MM.1S (cell line): ENCODE results near the gene DNAAF3.
"Not testable (repeated sequence)": the region's sequence is repeated elsewhere in the genome, so short reads cannot be mapped to it uniquely, and the experiment has no call there.

ENCODE experiments used
- DNase-seq: peaks from one replicate; pipeline ENCODE4 v3.0.0-alpha.2; 2015
- H2AFZ ChIP-seq: fragments of 300-600 bp; sonication (generic); 2 replicates; pipeline ENCODE4 v1.6.0; 2016; ENCODE audit warnings: antibody characterized with exemption, low read length
- H3F3A ChIP-seq: fragments of 300-600 bp; sonication (generic); 2 replicates; pipeline ENCODE4 v1.6.1; 2016; ENCODE audit warnings: mild to moderate bottlenecking, antibody characterized with exemption, low read length, moderate library complexity, mixed read lengths; ENCODE audit not compliant: insufficient read depth
- H3K27ac ChIP-seq: fragments of 300-600 bp; sonication (generic); 2 replicates; pipeline ENCODE4 v1.5.1; 2016; ENCODE audit warnings: mild to moderate bottlenecking, low read length
- H3K27me3 ChIP-seq: fragments of 300-600 bp; sonication (generic); replicated peaks from 2 replicates; pipeline ENCODE4 v1.6.0; 2016; ENCODE audit warnings: low read length; ENCODE audit not compliant: insufficient read depth
- H3K36me3 ChIP-seq: fragments of 300-600 bp; sonication (generic); replicated peaks from 2 replicates; pipeline ENCODE4 v1.6.1; 2016; ENCODE audit warnings: mild to moderate bottlenecking, low read length, mixed read lengths; ENCODE audit not compliant: insufficient read depth
- H3K4me1 ChIP-seq: fragments of 300-600 bp; sonication (generic); 2 replicates; pipeline ENCODE4 v1.6.1; 2016; ENCODE audit warnings: low read length, mixed read lengths
- H3K4me2 ChIP-seq: fragments of 300-600 bp; sonication (generic); 2 replicates; pipeline ENCODE4 v1.6.0; 2016; ENCODE audit warnings: low read depth, low read length
- H3K4me3 ChIP-seq: fragments of 300-600 bp; sonication (generic); 2 replicates; pipeline ENCODE4 v1.5.1; 2016; ENCODE audit warnings: low read length, mixed read lengths
- H3K79me2 ChIP-seq: fragments of 300-600 bp; sonication (generic); 2 replicates; pipeline ENCODE4 v1.6.1; 2016; ENCODE audit warnings: mixed run types, low read length, mixed read lengths
- H3K9ac ChIP-seq: fragments of 300-600 bp; sonication (generic); 2 replicates; pipeline ENCODE4 v1.6.1; 2016; ENCODE audit warnings: low read length, mixed read lengths
- H3K9me2 ChIP-seq: fragments of 300-600 bp; sonication (generic); replicated peaks from 2 replicates; pipeline ENCODE4 v1.6.1; 2016; ENCODE audit warnings: mild to moderate bottlenecking, low read length, mixed read lengths; ENCODE audit not compliant: insufficient read depth
- H3K9me3 ChIP-seq: fragments of 300-600 bp; sonication (generic); replicated peaks from 2 replicates; pipeline ENCODE4 v1.6.1; 2016; ENCODE audit warnings: mild to moderate bottlenecking, low read length, mixed read lengths; ENCODE audit not compliant: insufficient read depth
- H4K20me1 ChIP-seq: fragments of 300-600 bp; sonication (generic); 2 replicates; pipeline ENCODE4 v1.6.1; 2016; ENCODE audit warnings: mild to moderate bottlenecking, low read length, moderate library complexity, mixed read lengths; ENCODE audit not compliant: insufficient read depth
- EZH2 ChIP-seq: fragments of 300-600 bp; sonication (generic); optimal IDR thresholded peaks from 2 replicates; pipeline ENCODE3; 2017; ENCODE audit warnings: low read depth, mild to moderate bottlenecking, antibody characterized with exemption, low read length, mixed read lengths
- EZH2phosphoT487 ChIP-seq: fragments of 300-600 bp; sonication (generic); IDR thresholded peaks from 2 replicates; pipeline ENCODE4 v1.6.1; 2018; ENCODE audit warnings: antibody characterized with exemption, low read length
- TF ChIP-seq, protein P1 (sequence below): fragments of 300-600 bp; sonication (generic); IDR thresholded peaks from 2 replicates; pipeline ENCODE4 v1.5.1; 2016; ENCODE audit warnings: antibody characterized with exemption, low read length, mixed read lengths

DNAAF3 gene

DNA sequence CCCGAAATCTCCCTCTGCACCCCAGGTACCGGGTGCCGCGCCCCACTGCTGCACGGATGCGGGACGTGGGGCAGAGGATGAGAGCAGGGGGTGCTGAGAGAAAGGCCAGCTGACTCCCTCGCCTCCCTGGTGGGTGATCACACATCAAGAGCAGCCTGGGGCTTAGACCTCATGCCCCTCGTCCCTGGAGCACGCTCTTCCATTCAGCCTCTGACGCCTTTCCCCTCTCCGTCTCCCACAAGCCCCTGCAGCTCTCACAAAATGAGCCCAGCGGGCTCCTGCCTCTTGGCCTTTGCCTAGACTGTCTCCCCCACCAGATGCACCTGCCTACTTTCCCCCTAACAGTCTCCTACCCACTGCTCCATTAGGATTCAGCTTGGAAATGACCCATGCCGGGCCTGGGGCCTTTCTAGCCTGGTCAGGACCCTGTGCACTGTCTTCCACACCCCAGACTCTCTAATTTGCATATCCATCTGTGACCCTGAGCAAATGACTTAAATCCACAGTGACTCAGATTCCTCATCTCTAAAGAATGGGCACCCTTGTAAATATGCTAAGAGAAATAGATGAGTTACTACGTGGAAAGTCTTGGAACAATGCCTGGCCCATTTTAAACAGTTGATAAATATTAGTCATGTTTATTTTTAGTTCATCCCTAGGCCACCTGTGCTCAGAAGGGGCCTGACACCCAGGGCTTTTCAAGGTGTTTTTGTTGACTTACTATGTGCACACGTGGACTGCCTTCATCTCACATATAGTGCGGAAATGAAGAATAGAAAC lies 43.5 kb upstream of the DNAAF3 start:
- no peaks in the 10 kb centered on the region for H3K9me2 ChIP-seq
- TF ChIP-seq, protein P1, sequence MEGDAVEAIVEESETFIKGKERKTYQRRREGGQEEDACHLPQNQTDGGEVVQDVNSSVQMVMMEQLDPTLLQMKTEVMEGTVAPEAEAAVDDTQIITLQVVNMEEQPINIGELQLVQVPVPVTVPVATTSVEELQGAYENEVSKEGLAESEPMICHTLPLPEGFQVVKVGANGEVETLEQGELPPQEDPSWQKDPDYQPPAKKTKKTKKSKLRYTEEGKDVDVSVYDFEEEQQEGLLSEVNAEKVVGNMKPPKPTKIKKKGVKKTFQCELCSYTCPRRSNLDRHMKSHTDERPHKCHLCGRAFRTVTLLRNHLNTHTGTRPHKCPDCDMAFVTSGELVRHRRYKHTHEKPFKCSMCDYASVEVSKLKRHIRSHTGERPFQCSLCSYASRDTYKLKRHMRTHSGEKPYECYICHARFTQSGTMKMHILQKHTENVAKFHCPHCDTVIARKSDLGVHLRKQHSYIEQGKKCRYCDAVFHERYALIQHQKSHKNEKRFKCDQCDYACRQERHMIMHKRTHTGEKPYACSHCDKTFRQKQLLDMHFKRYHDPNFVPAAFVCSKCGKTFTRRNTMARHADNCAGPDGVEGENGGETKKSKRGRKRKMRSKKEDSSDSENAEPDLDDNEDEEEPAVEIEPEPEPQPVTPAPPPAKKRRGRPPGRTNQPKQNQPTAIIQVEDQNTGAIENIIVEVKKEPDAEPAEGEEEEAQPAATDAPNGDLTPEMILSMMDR: no peak
- no peak for TF ChIP-seq EZH2
- TF ChIP-seq EZH2phosphoT487: no peak
- no peaks in the 10 kb centered on the region for H3K79me2 ChIP-seq
- no peaks in the 10 kb centered on the region for H4K20me1 ChIP-seq
- H3K4me1 ChIP-seq: peaks cover 11% of the 10 kb centered on the region
- H2AFZ ChIP-seq: no peak overlapping the region
- no peak overlapping the region for H3K9ac ChIP-seq
- H3F3A ChIP-seq: no peaks in the 10 kb centered on the region
- peak; percentile 33 for DNase-seq
- H3K4me3 ChIP-seq: no peak overlapping the region
- no peaks in the 10 kb centered on the region for H3K36me3 ChIP-seq
- H3K27ac ChIP-seq: no peak overlapping the region
- no peak overlapping the region for H3K4me2 ChIP-seq
- peaks cover 37% of the 10 kb centered on the region for H3K27me3 ChIP-seq
- H3K9me3 ChIP-seq: no peaks in the 10 kb centered on the region

DNA sequence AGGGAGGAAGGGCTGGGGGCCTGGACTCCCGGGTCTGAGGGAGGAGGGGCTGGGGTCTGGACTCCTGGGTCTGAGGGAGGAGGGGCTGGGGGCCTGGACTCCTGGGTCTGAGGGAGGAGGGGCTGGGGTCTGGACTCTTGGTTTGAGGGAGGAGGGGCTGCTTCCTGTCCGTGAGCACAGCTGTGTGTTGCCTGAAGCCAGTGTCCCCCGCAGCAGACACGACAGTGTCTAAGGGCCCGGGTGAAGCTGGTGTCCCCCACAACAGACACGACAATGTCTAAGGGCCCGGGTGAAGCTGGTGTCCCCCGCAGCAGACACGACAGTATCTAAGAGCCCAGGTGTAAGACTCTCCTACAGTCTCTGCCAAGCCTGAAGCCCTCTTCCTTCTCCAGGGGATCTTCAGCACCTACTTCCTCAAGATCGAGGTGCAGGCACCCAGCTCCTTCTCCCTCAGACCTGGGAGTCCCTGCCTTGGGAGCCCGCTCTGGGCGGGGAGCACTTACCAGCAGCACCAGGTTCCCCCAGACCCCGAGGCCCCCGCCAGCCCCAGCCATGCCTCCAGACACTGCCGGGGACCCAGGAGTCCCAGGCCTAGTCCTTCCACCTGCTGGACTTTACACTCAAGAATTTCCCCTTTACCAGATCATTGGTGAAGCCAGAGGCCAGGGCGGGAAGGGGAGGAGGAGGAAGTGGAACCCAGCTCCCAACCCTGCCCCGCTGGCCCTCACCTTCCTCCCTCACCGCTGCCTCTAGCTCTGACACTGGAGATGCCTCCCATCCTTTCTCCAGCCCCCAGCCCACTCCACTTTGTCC lies 42.7 kb upstream of the DNAAF3 start, which contains the start of gene PTPRH:
Gene PTPRH, minus strand, starts transcription at position 622 of the 813 bp plus-strand sequence. Its CDS starts 68 bp downstream, at position 554.
- H3K4me1 ChIP-seq: peaks cover 11% of the 10 kb centered on the region

DNA sequence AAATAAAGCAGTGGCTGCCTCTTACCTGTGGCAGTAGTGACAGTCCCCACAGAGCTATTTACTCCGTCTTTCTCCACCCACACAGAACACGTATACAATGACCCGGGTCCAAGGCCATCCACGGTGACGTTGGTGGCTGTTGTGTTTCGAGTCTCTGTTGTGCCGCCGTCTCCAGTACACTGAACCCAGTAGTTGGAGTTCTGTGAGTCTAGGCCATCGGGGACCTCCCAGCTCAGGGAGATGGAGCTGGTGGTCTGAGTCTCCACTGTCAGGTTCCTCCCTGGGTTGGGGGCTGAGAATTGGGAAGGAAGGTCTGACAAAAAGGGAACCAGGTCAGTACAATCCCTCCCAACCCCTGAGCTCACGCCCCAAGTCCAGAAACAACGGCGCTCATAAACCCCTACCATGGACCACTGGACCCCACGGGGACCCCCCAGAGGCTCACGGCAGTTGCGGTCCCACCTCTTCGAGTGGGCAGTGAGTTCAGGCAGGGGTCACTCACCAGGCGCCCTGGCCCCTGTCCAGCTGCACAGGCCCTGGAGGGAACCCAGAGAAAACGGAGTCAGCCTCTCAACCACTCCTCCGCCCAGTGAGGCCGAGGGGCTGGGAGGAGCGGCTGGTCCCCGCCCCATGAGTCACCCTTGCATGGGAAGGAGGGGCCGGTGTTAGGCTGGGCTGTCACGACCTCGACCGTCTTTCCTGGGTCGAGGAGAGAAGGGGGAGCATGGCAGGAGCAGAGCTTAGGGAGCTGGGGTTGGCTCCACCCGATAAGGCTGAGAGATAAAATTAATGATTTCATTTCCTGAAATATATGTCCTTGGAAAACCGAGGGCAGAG lies 40.5 kb upstream of the DNAAF3 start:
- no peaks in the 10 kb centered on the region for H3K79me2 ChIP-seq
- no peak overlapping the region for H2AFZ ChIP-seq
- H3K27me3 ChIP-seq: peaks cover 46% of the 10 kb centered on the region
- no peaks in the 10 kb centered on the region for H3K9me3 ChIP-seq
- H3F3A ChIP-seq: no peaks in the 10 kb centered on the region
- H3K4me3 ChIP-seq: no peak overlapping the region
- peak overlapping the region; percentile 39 for H3K4me2 ChIP-seq
- DNase-seq: peak; percentile 17
- H3K4me1 ChIP-seq: peaks cover 11% of the 10 kb centered on the region
- no peak overlapping the region for H3K27ac ChIP-seq
- no peaks in the 10 kb centered on the region for H4K20me1 ChIP-seq
- no peaks in the 10 kb centered on the region for H3K9me2 ChIP-seq
- no peak overlapping the region for H3K9ac ChIP-seq
- TF ChIP-seq, protein P1: no peak
- TF ChIP-seq EZH2phosphoT487 (no peak), EZH2 (no peak)
- H3K36me3 ChIP-seq: no peaks in the 10 kb centered on the region

More for the DNA sequence above, 42.7 kb upstream of the DNAAF3 start, which contains the start of gene PTPRH:
- Histone ChIP-seq H2AFZ (no peak within 1 kb of the TSS), H4K20me1 (no peaks in the 10 kb centered on the region), H3K27ac (no peak within 1 kb of the TSS), H3K4me2 (no peak within 1 kb of the TSS), H3K9me2 (no peaks in the 10 kb centered on the region), H3K36me3 (no peaks in the 10 kb centered on the region), H3K27me3 (peaks cover 39% of the 10 kb centered on the region), H3K4me3 (no peak within 1 kb of the TSS), H3K79me2 (no peaks in the 10 kb centered on the region), H3K9ac (no peak within 1 kb of the TSS), H3K9me3 (no peaks in the 10 kb centered on the region), H3F3A (no peaks in the 10 kb centered on the region)
- no peak for DNase-seq
- TF ChIP-seq EZH2 (no peak), EZH2phosphoT487 (no peak)
- TF ChIP-seq, protein P1: no peak

DNA sequence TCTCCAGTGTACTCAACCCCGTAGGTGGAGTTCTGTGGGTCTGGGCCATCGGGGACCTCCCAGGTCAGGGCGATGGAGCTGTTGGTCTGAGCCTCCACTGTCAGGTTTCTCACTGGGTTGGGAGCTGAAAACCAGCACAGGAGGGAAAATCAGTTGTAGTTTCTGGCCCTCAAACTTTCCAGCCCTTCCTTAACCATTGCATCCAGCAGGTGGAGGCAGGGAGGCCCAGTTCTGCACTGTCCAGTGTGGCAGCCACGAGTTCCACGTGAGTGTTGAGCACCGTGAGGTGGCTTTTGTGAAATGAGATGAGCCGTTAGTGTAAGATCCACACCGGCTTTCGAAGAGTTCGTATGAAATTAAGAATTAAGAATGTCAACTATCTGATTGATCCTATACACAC lies 35.8 kb upstream of the DNAAF3 start:
- not testable (repeated sequence) for H3K9me3 ChIP-seq, H3K9ac ChIP-seq, H3K4me3 ChIP-seq, H3K36me3 ChIP-seq, H3K27ac ChIP-seq, H3F3A ChIP-seq, H3K79me2 ChIP-seq, H4K20me1 ChIP-seq, H2AFZ ChIP-seq, H3K4me2 ChIP-seq, H3K9me2 ChIP-seq, DNase-seq, H3K4me1 ChIP-seq
- H3K27me3 ChIP-seq: peaks cover 88% of the 10 kb centered on the region
